ENCODE measurements around the gene ACP4.

Gene ACP4

DNA sequence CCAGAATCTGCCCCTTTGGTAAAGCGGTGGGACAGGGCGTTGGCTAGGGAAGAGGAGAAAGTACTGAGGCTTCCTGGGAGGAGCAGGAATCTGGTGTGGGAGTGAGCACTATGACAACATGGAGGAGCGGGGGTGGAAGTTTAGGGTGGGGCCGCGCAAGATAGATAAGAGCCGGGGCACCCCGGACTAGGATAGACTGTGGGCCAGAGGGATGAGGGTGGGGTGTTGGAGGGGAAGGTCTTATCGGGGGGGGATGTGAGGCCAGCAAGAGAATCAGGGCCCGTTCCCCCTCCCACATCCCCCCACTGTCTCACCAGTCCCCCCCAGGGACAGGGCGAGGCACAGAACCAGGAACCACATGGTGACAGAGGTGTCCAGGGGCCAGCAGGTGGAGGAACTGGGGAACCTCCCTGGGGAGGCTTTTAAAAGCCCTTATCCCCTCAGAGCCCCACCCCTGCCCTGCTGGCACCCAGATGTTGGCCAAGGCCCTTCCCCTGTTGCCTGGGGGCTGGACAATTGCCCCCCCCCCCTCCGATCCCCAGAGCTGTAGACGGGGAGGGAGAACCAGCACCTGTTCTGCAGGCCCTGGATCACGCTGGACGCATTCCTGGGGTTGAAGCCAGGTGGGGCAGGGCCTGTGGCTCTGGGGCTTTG lies 33.3 kb downstream of the ACP4 start, which contains the start of gene KLK1:
TSS of gene KLK1 (minus strand) at position 399 of the 654 bp plus-strand sequence. CDS start at position 360, 39 bp downstream.
- no peak for TF ChIP-seq CTCF (IDR thresholded peaks at IDR 0.05)

DNA sequence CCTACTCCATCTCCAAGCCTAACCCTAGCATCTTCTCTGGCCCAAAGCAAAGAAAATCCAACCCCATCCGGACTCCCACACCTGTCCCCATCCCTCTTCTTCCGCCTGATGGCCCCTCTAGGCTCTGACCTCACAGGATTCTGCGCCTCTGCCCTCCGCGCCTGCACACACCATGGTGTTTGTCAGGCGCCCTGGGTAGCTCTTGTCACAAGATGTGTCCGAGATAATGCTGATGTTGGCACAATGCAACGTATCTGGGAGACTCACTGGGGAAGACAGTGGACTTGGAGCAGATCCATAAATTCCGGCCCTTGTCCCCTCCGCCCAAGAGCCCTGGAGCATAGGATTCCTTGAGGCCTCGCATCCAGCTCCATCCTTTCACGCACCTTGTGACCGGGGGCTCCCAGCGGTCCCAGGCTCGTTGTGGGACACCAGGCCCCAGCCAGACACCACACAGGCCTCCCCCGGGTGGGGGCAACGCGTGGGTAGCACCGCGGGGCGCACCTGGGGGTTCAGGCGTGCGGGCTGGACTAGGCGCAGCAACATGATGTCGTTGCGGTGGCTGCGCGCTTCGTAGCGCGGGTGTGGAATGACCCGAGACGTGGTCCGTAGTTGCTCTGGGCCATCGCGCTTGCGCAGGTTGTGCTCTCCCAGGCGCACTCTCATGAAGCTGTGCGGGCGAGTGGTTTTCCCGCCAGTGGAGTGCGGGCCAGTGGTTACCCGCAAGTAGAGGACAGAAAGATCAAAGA lies 36.5 kb downstream of the ACP4 start:
- TF ChIP-seq CTCF (IDR thresholded peaks at IDR 0.05), result no peak

DNA sequence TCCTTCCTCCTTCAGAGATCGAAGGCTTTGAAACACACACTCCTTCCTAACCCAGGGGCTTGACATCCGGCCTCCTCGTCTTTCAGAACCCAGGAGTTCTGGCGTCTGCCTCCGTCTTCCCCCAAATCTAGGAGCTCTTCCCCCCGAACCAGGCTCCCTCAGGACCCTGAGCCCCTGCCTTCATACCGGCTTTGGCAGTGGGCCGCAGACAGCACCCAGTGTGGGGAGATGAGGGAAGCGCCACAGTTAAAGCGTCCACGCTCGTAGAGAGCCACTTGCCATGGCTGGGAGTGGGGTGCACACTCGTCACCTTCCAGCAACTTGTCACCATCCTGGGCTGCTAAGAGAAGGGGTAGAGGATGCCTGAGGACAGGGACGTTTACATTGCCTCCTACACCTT lies 37.3 kb downstream of the ACP4 start:
- no peak for TF ChIP-seq CTCF (IDR thresholded peaks at IDR 0.05)

GRCh38 chr19:50829801-50830200 lies 39.6 kb downstream of the ACP4 start:
- no peak for TF ChIP-seq CTCF (IDR thresholded peaks at IDR 0.05)

- TF ChIP-seq CTCF (IDR thresholded peaks at IDR 0.05), result no peak
Observed at GRCh38 chr19:50830266-50831025, 40.2 kb downstream of the ACP4 start.

GRCh38 chr19:50831026-50831396 lies 40.8 kb downstream of the ACP4 start:
- no peak for TF ChIP-seq CTCF (IDR thresholded peaks at IDR 0.05)

- no peak for TF ChIP-seq CTCF (IDR thresholded peaks at IDR 0.05)
Observed at GRCh38 chr19:50832666-50833065, 42.5 kb downstream of the ACP4 start.
